Activated naive CD4-positive, alpha-beta T cell treated with anti-CD3 and anti-CD28 coated beads, Interleukin-2, amount 10 ng/mL, durations not matched to agents 7 days and 5 days (primary cell): Measurements from ENCODE around the gene ACY1.
A peak's percentile ranks its signal among the peaks of the same experiment; 100 is the strongest.

Source experiments
- CTCF ChIA-PET: fragments of 350-600 bp; sonication (Branson Sonifier 250); formaldehyde crosslinking; loops from one replicate; lab custom pipeline; 2021; ENCODE audit warnings: antibody characterized with exemption; lab: Charles Lee
- DNase-seq: peaks from one replicate; pipeline ENCODE4 v3.0.0-alpha.2; 2020
- H3K27ac Mint-ChIP-seq: one replicate; pipeline ENCODE4 v1.8.0; 2021; ENCODE audit warnings: mild to moderate bottlenecking, moderate library complexity, mixed read lengths
- H3K27me3 Mint-ChIP-seq: one replicate; pipeline ENCODE4 v1.8.0; 2021; ENCODE audit warnings: mild to moderate bottlenecking, mixed read lengths
- H3K36me3 Mint-ChIP-seq: one replicate; pipeline ENCODE4 v1.8.0; 2021; ENCODE audit warnings: mixed read lengths
- H3K4me1 Mint-ChIP-seq: one replicate; pipeline ENCODE4 v1.8.0; 2021; ENCODE audit warnings: mixed read lengths
- H3K4me3 Mint-ChIP-seq: one replicate; pipeline ENCODE4 v1.8.0; 2021; ENCODE audit warnings: mild to moderate bottlenecking, moderate library complexity, mixed read lengths
- H3K9me3 Mint-ChIP-seq: one replicate; pipeline ENCODE4 v1.8.0; 2021; ENCODE audit warnings: mixed read lengths

The ACY1 gene

DNA sequence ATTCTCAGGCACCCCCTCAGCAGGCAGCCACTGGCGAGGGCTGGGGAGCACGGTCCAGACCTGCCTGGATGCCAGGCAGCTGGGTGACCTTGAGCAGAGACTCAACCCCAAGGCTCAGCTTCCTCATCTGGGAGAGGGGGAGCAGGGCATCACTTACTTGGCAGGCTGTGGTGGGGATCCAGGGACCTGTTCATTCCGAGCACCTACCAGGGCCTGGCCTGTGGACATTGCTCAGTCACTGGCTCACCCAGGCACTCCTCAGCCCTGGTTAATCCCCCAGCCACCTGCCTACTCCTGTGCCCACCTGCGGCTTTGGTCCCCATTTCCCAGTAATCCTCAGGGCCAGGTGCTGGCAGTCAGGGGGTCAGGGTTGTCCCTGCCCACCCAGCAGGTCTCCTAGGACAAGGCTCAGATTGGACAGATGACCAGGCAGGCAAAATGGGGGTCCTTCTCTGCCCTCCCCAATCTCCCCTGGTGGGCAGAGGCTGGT lies 21.6 kb downstream of the ACY1 start:
- no peak overlapping the region for H3K4me3 Mint-ChIP-seq
- H3K27me3 Mint-ChIP-seq, result peaks cover 50% of the 10 kb centered on the region
- H3K4me1 Mint-ChIP-seq, result peaks cover 20% of the 10 kb centered on the region
- H3K9me3 Mint-ChIP-seq, result no peaks in the 10 kb centered on the region
- no peak overlapping the region for H3K27ac Mint-ChIP-seq
- no peaks in the 10 kb centered on the region for H3K36me3 Mint-ChIP-seq
- CTCF ChIA-PET, result interaction anchor here (1.0 to 8.7 kb wide), 4 partner anchors 31 to 140 kb away, joined by 4 to 135 read pairs (median 86); partner anchors contain the start of gene ABHD14B
- no peak for DNase-seq

GRCh38 chr3:52005571-52005986 lies 22.2 kb downstream of the ACY1 start:
- Mint-ChIP-seq H3K4me3 (no peak overlapping the region), H3K4me1 (peaks cover 20% of the 10 kb centered on the region), H3K9me3 (no peaks in the 10 kb centered on the region), H3K27ac (no peak overlapping the region), H3K36me3 (no peaks in the 10 kb centered on the region), H3K27me3 (peaks cover 47% of the 10 kb centered on the region)
- CTCF ChIA-PET, result interaction anchor here (1.0 to 8.7 kb wide), 4 partner anchors 32 to 140 kb away, joined by 4 to 135 read pairs (median 86); partner anchors contain the start of gene ABHD14B
- no peak for DNase-seq

DNA sequence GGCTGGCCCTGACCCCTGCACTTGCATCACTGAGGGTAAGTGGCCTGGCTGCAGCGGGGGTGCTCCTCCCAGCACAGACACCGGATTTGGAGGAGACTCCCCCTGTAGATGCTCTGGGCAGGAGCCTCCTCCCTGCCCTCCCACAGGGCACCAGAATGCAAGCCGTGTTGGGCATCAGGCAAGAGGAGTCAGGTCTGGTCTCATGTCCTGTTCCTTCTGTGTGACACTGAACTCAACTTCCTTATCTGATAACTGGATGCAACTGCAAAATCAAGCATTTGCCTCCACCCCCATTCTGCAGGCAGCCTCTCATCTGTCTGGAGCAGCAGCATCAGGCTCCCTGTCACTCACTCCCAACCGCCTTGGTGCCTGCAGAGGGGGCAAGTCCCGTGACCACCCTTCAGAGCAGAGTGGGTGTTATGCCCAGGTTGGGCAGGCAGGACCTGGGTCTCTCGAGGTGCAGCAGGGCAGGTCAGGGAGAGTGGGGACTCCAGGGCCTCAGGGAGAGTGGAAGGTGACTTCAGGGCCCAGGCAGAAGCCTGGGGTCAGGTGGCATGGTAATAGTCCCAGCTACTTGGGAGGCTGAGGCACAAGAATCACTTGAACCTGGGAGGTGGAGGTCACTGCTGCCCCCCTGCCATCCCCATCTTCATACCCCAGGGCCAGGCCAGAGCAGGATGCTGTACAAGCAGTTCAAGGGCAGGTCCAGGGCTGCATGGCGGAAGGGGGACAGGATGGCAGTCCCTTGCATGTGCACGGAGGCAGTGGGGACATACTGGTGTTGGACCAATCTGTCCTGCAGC lies 22.9 kb downstream of the ACY1 start:
- Mint-ChIP-seq H3K4me1 (peaks cover 20% of the 10 kb centered on the region), H3K9me3 (no peaks in the 10 kb centered on the region), H3K36me3 (no peaks in the 10 kb centered on the region), H3K27ac (no peak overlapping the region), H3K4me3 (no peak overlapping the region), H3K27me3 (peaks cover 47% of the 10 kb centered on the region)
- CTCF ChIA-PET, result interaction anchor here (1.0 to 8.7 kb wide), 4 partner anchors 32 to 139 kb away, joined by 4 to 135 read pairs (median 86); partner anchors contain the start of gene ABHD14B
- no peak for DNase-seq

DNA sequence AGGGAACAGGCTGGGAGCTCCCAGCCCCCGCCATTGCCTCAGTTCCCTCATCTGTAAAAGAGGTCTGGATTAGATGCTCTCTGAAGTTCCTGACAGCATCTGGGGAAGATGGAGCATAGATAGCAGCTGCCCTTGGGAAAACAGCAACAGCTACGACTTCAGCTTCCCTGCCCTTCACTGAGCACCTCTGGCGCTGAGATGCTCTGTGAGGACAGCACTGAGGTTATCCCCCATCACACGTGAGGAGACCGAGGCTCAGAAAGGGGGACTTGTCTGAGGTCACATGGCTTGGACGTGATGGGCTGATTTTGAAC lies 23.4 kb downstream of the ACY1 start:
- no peak overlapping the region for H3K4me3 Mint-ChIP-seq
- no peaks in the 10 kb centered on the region for H3K9me3 Mint-ChIP-seq
- no peak for DNase-seq
- no peak overlapping the region for H3K27ac Mint-ChIP-seq
- no peaks in the 10 kb centered on the region for H3K36me3 Mint-ChIP-seq
- peaks cover 41% of the 10 kb centered on the region for H3K27me3 Mint-ChIP-seq
- CTCF ChIA-PET, result interaction anchor here (8.7 kb wide), 1 partner anchor 114 kb away, joined by 135 read pairs; no protein-coding TSS in a partner anchor
- H3K4me1 Mint-ChIP-seq, result peaks cover 15% of the 10 kb centered on the region

DNA sequence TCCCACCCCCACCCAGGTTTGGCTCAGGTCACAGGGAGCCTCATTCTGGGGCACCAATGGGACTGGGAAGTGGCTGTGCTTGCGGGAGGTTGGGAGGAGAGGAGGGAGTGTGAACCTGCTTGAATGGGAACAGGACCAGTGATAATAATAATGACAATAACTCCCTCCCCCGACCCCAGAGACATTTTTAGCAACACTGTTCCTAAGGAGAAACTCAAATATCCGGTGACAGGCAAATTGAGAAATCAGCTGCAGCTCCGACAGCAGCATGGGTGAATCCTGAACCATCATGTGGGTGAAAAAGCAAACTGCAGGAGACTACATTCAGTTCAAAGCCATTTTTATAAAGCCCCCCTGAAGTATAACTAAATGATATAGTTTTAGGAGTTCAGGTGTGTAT lies 24.0 kb downstream of the ACY1 start:
- Mint-ChIP-seq H3K27ac (no peak overlapping the region), H3K36me3 (no peaks in the 10 kb centered on the region), H3K9me3 (no peaks in the 10 kb centered on the region), H3K4me1 (peaks cover 13% of the 10 kb centered on the region), H3K27me3 (peaks cover 36% of the 10 kb centered on the region), H3K4me3 (no peak overlapping the region)
- no peak for DNase-seq
- CTCF ChIA-PET, result interaction anchor here (0.7 to 8.7 kb wide), 2 partner anchors 113 to 132 kb away, joined by 4 to 135 read pairs; no protein-coding TSS in a partner anchor

DNA sequence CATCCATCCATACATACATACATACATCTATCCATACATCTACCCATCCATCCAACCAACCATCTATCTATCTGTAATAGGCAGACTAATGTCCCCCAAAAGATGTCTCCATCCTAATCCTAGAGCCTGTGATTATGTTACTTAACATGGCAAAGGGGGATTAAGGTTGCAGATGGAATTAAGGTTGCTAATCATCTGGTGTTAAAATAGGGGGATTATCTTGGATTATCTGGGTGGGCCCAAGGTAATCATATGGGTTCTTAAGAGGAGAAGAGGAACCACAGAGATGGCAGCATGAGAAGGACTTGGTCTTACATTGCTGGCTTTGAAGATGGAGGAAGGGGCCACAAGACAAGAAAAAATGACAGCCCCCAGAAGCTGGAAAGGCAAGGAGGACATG lies 27.1 kb downstream of the ACY1 start:
- Mint-ChIP-seq H3K9me3 (no peaks in the 10 kb centered on the region), H3K4me3 (no peak overlapping the region), H3K27me3 (peaks cover 19% of the 10 kb centered on the region), H3K27ac (peak overlapping the region; percentile 1), H3K36me3 (no peaks in the 10 kb centered on the region), H3K4me1 (peaks cover 9% of the 10 kb centered on the region)
- CTCF ChIA-PET, result interaction anchor here (1.3 kb wide), 1 partner anchor 9 kb away, joined by 3 read pairs; no protein-coding TSS in a partner anchor
- no peak for DNase-seq

- peaks cover 7% of the 10 kb centered on the region for H3K27me3 Mint-ChIP-seq
- CTCF ChIA-PET, result interaction anchor here (0.9 kb wide), 1 partner anchor 11 kb away, joined by 3 read pairs; no protein-coding TSS in a partner anchor
- no peaks in the 10 kb centered on the region for H3K9me3 Mint-ChIP-seq
- no peak for DNase-seq
- no peak overlapping the region for H3K27ac Mint-ChIP-seq
- no peak overlapping the region for H3K4me3 Mint-ChIP-seq
- no peaks in the 10 kb centered on the region for H3K4me1 Mint-ChIP-seq
- H3K36me3 Mint-ChIP-seq, result no peaks in the 10 kb centered on the region
Measured at GRCh38 chr3:52012699-52013098, 29.4 kb downstream of the ACY1 start.

DNA sequence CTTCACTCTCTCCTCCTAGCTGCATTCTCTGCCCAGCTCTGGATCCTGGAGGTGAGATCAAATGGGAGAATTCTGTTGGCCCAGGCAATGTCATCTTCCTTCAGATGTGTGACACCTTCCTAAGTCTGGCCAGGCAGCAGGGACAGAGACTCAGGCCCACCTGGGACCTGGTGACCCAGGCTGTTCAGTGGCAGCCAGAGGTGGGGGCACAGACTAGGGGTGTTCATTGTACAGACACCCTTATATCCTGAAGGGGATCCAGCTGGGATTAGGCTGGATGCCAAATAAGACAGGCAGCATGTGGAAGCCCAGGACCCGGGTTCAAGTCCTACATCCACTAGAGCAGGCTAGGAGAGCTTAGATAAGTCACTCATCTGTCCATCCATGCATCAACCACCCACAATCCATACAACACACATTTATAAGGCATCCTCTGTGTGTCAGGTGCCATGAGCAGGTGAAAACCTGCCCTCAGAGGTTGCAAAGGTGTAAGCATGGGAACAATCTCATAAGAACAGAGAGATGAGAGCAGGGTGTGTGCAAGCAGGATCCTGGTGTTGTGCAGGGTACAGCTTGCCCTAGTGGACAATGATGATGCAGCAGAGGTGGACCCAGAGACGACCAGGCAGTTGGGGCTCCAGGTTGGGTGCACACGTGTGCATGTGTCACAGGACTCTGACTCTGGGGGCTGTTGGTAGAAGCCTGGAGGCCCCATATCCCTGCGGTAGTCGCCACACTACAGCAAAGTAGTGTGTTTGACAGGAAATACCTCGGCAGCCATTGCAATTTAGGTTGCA lies 30.7 kb downstream of the ACY1 start:
- Mint-ChIP-seq H3K4me3 (no peak overlapping the region), H3K9me3 (no peaks in the 10 kb centered on the region), H3K27ac (no peak overlapping the region), H3K4me1 (no peaks in the 10 kb centered on the region), H3K36me3 (no peaks in the 10 kb centered on the region), H3K27me3 (peaks cover 7% of the 10 kb centered on the region)
- no peak for DNase-seq
- CTCF ChIA-PET, result interaction anchor here (1.1 to 3.0 kb wide), 2 partner anchors 11 to 13 kb away, joined by 3 to 15 read pairs; no protein-coding TSS in a partner anchor

GRCh38 chr3:52014613-52015012 lies 31.3 kb downstream of the ACY1 start:
- H3K9me3 Mint-ChIP-seq, result no peaks in the 10 kb centered on the region
- H3K4me3 Mint-ChIP-seq, result no peak overlapping the region
- CTCF ChIA-PET, result interaction anchor here (1.1 to 3.0 kb wide), 2 partner anchors 10 to 14 kb away, joined by 3 to 15 read pairs; no protein-coding TSS in a partner anchor
- no peaks in the 10 kb centered on the region for H3K4me1 Mint-ChIP-seq
- no peaks in the 10 kb centered on the region for H3K36me3 Mint-ChIP-seq
- H3K27me3 Mint-ChIP-seq, result peaks cover 7% of the 10 kb centered on the region
- H3K27ac Mint-ChIP-seq, result no peak overlapping the region
- DNase-seq, result no peak

DNA sequence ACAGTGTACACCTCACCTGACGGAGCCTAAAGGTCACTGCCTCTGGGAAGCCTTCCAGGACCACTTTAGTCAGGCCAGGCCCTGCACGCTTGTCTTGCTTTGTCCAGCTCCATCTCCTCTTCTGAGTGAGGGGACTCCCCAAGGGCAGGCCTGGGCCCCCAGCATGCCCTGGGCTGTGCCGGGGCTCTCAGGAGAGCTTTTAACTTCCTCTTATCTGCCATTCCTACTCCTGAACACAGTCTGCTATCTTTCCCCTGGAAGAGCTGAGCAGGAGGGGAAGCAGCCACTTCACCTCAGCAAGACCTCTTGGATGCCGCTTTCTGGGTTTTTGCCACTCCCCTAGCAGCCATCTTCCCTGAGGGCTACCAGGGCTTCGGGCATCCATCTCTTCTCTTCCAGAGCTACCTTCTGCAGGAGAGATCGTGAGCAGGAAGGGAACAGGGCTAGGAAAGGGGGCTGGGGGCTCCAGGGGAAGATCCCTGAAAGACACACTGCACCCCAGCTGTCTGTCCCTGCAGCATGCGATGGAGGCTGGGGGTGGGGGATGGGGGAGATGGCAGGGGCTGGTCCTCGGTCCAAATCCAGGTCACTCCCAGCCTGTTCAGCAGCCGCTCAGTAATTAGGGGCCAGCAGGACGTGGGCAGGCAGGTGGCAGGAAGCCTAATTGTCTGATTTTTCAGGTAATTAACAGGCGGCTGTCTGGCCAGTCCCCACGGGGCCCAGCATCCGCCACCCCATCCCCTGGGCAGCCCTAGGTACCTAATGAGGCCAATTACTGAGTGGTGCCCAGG lies 32.3 kb downstream of the ACY1 start:
- no peak overlapping the region for H3K27ac Mint-ChIP-seq
- no peaks in the 10 kb centered on the region for H3K9me3 Mint-ChIP-seq
- no peak for DNase-seq

GRCh38 chr3:52017586-52017985 lies 34.3 kb downstream of the ACY1 start:
- no peak for DNase-seq
- Mint-ChIP-seq H3K27me3 (peaks cover 7% of the 10 kb centered on the region), H3K27ac (no peak overlapping the region), H3K9me3 (no peaks in the 10 kb centered on the region), H3K36me3 (no peaks in the 10 kb centered on the region), H3K4me3 (no peak overlapping the region), H3K4me1 (no peaks in the 10 kb centered on the region)
- CTCF ChIA-PET, result interaction anchor here (1.2 kb wide), 1 partner anchor 16 kb away, joined by 3 read pairs; no protein-coding TSS in a partner anchor

More for the DNA sequence above, 32.3 kb downstream of the ACY1 start:
- H3K27me3 Mint-ChIP-seq, result peaks cover 7% of the 10 kb centered on the region
- no peak overlapping the region for H3K4me3 Mint-ChIP-seq
- CTCF ChIA-PET, result interaction anchor here (3.0 kb wide), 1 partner anchor 15 kb away, joined by 15 read pairs; no protein-coding TSS in a partner anchor
- no peaks in the 10 kb centered on the region for H3K4me1 Mint-ChIP-seq
- no peaks in the 10 kb centered on the region for H3K36me3 Mint-ChIP-seq

DNA sequence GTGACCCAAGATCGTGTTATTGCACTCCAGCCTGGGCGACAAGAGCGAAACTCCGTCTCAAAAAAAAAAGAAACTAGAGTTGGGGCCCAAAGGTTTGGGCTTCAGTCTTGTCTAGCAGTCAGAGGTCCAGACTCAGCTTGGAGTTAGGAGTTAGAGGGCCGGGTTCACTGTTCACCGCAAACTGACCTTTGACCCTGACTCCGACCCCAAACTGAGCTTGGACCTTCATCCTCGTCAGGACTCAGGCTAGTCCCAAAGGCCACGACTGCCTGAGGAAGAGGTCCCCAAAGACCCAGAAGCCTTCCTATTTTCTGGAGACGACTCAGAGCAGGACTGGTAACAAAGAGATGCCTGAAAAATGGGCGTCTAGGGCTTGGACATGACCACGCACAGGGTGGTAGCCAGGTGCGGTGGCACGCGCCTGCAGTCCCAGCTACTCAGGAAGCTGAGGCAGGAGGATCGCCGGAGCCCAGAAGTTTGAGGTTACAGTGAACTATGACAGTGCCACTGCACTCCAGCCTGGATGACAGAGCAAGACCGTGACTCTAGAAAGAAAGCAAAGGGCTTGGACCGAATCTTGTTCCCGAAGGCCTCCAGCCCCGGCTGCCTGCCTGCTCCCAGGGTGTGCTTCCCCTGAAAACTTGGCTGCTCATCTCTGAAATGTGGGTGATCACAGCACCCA lies 35.1 kb downstream of the ACY1 start:
- no peak overlapping the region for H3K4me3 Mint-ChIP-seq
- CTCF ChIA-PET, result interaction anchor here (0.6 kb wide), 1 partner anchor 44 kb away, joined by 3 read pairs; no protein-coding TSS in a partner anchor
- H3K4me1 Mint-ChIP-seq, result no peaks in the 10 kb centered on the region
- H3K36me3 Mint-ChIP-seq, result no peaks in the 10 kb centered on the region
- no peaks in the 10 kb centered on the region for H3K9me3 Mint-ChIP-seq
- H3K27ac Mint-ChIP-seq, result no peak overlapping the region
- DNase-seq, result no peak
- peaks cover 6% of the 10 kb centered on the region for H3K27me3 Mint-ChIP-seq
